Activated CD8-positive, alpha-beta memory T cell treated with anti-CD3 and anti-CD28 coated beads for 4 hours (primary cell): ENCODE measurements around the gene UBE3D.
"Not testable (repeated sequence)": the region's sequence is repeated elsewhere in the genome, so short reads cannot be mapped to it uniquely, and the experiment has no call there.

Source experiments
- DNase-seq, 2 donors: peaks; one replicate each; pipeline ENCODE4 v3.0.0-alpha.2; 2020; ENCODE audit warnings: low read depth in 2 of 2

UBE3D gene

DNA sequence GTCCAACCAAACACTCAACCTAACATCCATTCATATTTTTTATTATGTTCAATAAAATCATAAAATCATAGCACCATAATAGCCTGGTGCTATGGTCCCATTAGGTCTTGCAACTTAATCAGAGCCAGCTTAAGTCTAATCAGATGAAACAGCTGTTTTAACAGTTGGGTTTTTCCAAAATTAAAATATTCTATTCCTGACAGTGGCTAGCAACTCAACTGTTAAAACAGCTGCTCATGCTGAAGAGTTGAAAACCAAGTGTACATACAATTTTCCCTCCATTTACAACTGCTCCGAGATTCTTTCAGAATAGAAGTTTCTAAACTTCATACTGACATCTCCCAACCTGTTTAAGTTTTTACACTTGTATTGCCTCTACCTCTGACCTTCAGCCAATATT is 89.5 kb downstream of the UBE3D start:
- DNase-seq: no peak

GRCh38 chr6:82971877-82972460 is 93.7 kb downstream of the UBE3D start:
- no peak for DNase-seq

GRCh38 chr6:82970839-82971238 is 94.8 kb downstream of the UBE3D start:
- DNase-seq: no peak

- no peak for DNase-seq
Observed at GRCh38 chr6:82968708-82969107, 96.9 kb downstream of the UBE3D start.

DNA sequence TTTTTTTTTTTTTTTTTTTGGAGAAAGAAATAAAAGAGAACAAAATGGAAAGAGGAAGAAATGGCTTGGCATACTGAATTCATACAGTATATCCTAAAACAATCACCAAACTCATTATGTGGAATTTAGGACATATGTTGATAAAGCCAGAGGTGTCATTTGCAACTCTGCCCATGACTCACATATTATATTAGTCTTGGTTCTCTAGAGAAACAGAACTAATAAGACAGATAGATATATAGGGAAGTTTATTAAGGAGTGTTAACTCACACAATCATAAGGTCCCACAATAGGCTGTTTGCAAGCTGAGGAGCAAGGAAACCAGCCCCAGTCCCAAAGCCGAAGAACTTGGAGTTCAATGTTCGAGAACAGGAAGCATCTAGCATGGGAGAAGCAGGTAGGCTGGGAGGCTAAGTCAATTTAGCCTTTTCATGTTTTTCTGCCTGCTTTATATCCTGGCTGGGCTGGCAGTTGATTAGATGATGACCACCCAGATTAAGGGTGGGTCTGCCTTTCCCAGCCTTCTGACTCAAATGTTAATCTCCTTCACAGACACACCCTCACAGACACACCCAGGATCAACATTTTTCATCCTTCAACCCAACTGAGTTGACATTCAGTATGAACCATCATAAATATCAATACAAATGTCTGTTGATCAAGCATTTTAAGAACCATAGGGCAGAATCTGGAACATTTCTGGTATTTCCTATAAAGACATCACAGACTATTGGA is 102.3 kb downstream of the UBE3D start:
- no peak for DNase-seq

DNA sequence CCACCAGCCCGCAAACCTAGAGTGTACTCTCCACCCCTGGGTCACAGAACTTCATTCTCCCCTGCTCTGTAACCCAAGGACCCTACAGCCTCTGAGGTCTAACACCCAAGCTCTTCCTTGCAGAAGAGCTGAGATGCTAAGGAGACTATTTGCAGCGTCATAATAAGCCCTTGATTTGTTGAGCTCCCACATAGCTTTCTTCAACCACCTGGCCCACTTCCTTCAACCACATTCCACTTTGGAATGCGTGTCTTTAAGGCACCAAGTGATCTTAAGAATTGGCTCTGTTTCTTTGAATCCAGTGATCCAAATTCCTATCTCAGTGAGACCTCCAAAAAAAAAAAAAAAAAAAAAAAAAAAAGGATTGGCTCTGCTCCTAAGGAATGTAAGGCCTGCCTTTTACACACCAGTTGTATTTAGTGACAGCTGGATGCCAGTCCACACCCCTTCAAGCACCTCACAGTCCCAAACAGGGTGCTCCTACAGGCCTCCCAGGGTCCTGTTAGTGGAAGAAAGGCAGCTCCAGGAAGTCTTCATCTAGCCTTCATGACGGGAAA is 106.2 kb downstream of the UBE3D start:
- DNase-seq: no peak

DNA sequence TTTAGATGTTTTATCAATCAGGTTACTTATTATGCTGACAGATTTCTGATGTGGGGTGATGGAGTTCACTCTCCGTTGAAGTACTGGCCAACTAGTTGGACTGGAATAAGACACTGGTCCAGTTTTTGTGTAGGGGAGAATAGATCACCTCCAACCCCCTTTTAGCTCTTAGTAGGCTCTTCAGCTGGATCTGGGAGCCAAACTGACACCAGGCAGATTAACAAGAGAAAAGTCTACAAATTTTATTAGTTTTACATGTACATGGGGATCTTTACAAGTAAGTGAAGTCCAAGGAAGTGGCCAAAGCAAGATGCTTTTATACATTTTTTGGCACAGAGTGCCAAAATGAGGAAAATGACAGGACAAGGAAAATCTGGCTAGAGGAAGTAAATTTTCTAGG is 107.1 kb downstream of the UBE3D start:
- no peak for DNase-seq

- DNase-seq: no peak
Observed at GRCh38 chr6:82957868-82958245, 107.8 kb downstream of the UBE3D start.

DNA sequence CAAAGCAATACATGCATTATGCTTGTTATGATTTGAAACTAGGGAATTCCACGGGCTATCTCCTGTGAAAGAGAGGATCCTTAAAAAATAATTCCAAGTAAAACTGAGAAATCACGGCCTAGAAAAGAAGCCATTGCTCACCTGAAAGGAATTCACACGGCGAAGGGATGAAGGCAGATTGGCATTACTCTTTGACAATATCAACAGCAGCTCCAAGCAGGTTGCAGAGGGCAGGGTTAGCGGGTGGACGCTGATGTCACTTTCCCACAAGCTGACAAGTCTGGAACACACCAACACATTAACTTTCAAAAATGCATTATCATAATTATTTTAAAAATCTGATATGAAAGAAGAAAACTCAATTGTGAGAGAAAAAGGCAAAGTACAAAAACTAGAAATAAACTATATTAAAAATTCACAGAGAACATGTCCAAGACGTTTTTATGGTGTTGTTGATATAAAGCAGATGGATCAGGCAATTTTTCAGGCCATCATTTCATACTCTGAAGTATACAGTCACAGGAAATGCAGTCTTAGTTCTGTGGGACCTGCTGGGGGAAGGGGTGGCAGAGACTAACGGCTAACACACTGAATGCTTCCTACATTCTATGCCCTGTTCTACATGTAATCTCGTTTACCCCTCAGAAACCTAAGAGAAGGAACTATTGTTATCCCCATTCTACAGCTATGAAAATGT is 108.3 kb downstream of the UBE3D start:
- DNase-seq: no peak

- no peak for DNase-seq
Observed at GRCh38 chr6:82955841-82956240, 109.8 kb downstream of the UBE3D start.

- no peak for DNase-seq
Observed at GRCh38 chr6:82954937-82955577, 110.6 kb downstream of the UBE3D start.

GRCh38 chr6:82954356-82954755 is 111.3 kb downstream of the UBE3D start:
- no peak for DNase-seq

GRCh38 chr6:82953871-82954270 is 111.8 kb downstream of the UBE3D start:
- no peak for DNase-seq

DNA sequence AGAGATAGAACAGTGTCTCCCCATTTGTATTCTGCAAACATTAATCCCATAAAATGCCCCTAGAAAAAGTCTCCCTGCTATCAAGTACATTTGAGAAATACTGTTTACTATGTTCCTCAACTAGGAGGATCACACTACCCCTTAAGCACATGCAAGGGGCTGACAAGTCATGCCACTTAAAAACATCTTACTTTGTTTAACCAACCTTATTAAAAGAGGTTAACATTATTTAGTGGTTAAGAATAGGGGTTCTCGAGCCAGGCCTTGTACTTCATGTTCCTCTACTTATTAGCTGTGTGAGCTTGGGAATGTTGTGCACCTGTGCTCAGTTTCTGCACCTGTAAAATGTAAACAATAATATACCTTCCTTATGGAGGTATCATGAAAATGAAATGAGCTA is 113.7 kb downstream of the UBE3D start:
- DNase-seq: no peak

- no peak for DNase-seq
Observed at GRCh38 chr6:82951389-82951788, 114.3 kb downstream of the UBE3D start.

- not testable (repeated sequence) for DNase-seq
Observed at GRCh38 chr6:82930915-82931314, 134.7 kb downstream of the UBE3D start.

- no peak for DNase-seq
Observed at GRCh38 chr6:82924799-82925535, 140.7 kb downstream of the UBE3D start.

GRCh38 chr6:82921258-82921657 is 144.4 kb downstream of the UBE3D start:
- DNase-seq: no peak

DNA sequence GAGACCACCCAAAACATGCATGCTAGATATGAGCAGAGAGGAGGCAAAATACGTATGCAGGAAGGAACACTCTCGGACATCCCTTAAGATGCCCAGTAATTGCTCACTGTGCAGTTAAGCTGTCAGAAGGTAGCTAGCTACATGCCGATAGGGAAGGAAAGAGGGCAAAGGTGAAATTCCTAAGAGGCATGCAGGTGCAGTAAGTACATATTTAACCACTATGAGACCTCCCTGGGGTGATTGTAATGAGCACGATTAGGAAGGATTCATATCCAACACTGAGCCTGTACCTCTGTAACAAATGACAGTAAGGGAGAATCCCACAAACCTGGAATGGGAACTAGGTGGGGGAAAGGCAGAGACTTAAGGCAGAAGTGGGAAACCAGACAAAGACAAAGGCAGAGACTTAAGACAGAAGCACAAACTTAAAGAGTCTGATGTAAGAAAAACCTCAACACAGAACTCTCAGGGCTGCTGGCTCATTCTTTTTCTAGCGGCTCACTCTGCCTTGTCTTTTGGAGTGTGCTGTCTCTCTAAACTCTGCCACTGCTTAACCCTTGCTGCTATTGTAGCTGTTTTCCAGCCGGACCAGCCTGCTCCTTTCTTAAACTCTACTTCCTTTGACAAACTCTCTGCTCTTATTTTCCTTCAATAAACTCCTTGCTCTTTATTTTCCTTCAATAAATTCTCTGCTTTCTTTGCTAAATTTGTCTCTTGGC is 148.1 kb downstream of the UBE3D start:
- no peak for DNase-seq

GRCh38 chr6:82915666-82916065 is 150.0 kb downstream of the UBE3D start:
- DNase-seq: no peak

GRCh38 chr6:82914511-82914910 is 151.1 kb downstream of the UBE3D start:
- no peak for DNase-seq
